GM19238 (cell line): ENCODE data around the gene SMPD3.

ENCODE experiments used
- DNase-seq: peaks from one replicate; pipeline ENCODE4 v3.0.0; 2011; ENCODE audit warnings: low spot score; ENCODE audit not compliant: insufficient read length

Gene SMPD3

DNA sequence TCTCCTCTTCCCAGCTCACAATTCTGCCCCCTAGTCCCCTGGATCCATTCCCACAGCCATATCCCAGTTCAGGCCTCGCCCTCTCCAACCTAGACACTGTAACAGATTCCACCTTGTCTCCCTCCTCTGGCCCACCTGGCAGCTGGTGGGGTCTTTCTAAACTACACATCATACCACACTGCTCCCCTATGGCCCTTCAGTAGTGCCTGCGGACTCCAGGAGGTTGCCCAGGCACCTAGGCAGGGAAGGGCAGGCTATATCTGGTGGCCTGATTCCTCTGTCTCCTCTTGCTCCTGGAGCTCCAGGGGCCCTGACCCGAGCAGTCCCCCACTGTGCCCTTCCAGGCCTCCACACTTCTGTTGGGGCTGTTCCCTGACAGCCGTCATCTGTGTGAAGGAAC lies 64.5 kb downstream of the SMPD3 start:
- DNase-seq, result no peak

DNA sequence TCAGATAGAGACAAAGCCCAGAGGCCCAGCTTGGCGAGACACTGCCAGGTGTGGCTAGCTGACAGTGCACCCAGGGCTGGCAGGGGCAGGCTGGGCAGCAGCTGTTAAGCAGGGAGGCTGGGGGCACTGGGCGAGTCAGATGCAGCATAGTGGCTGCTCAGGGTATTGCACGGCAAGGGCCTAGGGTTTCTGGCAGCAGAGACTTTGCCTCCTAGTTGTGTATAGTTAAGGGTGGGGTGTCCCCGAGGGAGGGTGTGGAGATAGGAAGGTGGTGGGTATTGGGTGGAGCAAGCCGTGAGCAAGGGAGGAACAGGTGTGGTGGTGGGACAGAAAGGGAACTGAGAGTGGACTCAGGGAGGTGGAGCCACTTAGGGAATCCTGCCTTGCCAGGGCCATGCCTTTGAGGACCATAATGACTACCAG lies 66.0 kb downstream of the SMPD3 start:
- peak; percentile 60 for DNase-seq

DNA sequence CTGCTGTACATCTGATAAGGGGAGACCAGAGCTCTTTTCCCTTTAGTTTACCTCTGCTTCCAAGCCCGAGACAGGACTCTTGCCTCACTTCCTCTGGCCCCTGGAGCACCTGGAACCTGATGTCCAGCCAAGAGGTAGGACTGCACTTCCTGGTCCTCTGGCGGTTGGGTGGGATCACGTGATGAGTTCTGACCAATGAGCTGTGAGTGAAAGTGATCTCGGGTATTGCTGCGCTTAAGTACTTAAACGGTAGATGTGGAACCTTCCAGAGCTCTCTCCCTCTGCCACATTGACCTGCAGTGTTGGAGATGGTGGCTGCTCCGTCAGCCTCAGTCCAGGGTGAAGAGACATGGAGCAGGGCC lies 67.0 kb downstream of the SMPD3 start:
- DNase-seq, result no peak

DNA sequence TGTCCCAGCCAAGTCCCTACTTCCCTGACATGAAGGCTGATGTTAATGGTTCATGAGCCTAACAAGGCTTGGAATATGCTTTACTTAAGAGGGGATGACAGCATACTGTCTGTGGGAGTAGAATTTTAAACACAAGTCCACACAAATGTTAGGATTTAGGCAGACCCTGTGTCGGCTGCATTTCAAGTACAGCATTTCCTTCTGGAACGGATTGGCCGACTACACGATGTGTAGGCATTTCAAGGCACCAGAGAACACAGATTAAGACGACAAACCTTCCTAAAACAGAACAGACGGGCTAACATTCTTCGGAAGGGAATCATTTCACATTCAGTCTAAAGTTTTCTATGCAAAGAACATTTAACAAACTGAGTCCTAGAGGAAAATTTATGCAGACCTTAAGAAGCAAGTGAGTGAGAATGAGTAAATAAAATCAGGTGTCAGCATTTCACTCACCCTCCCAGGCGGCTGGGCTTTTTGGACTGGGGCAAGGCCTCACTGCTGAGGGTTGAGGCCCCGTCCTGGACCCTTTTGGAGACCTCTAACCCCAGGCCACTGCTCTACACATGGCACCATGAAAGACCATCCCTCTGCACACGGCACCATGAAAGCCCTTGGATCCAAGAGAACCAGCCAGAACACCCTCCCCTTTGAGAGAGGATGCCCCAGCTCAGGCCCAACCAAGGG lies 67.5 kb downstream of the SMPD3 start:
- no peak for DNase-seq

DNA sequence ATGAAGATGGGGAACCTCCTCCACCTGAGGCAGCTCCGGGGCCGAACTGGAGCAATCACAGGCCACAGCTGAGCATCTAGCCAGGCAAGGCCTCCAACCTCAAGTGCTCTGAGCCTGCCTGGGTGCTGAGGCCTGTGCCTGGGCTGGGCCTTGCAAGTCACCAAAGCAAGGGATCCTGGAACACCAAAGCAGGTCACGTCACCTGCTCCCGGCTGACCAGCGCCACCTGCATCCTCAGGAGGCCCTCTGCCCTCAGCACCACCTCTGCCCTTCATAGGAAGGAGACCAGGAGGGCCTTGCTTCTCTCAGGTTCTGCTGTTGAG lies 68.0 kb downstream of the SMPD3 start:
- no peak for DNase-seq

DNA sequence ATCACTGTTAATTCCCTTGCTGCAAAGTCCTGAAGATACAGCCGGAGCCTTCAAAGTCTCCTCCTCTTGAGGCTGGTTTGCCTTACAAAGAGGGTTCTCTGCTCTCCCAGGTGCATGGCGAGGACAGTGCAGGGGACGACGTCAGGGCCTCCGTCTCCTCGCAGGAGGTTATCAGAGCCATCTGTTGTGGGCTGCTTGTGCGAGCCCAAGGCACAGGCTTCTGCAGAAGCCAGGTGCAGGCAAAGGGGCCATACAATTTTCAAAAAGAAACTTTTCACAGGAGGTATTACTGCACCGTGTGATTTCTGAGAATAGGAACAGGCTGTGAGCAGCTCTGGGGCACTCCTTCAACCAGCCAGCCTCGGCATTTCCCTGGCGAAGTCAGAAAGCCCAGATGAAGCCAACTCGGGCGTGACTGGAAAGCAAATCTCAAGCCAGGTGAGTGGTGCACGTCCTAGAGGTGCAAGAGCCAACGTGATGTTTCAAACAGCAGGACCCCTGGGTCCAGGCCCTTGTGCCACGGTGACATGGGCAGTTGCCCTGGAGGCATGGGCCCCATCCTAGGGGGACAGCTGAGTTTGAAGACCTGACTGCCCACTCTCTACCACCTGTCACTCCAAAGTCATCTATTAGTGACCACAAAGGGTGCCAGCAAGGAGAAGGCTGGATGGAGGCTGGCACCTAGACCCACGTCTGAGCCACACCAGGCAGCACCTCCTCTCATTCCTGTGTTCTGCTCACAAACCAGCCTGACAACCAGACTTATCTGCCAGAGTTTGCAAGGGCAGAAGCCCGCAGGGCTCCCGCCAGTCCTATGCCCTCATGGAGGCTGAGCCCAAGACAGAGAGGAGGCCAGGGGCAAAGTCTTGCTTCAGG lies 68.6 kb downstream of the SMPD3 start:
- no peak for DNase-seq

DNA sequence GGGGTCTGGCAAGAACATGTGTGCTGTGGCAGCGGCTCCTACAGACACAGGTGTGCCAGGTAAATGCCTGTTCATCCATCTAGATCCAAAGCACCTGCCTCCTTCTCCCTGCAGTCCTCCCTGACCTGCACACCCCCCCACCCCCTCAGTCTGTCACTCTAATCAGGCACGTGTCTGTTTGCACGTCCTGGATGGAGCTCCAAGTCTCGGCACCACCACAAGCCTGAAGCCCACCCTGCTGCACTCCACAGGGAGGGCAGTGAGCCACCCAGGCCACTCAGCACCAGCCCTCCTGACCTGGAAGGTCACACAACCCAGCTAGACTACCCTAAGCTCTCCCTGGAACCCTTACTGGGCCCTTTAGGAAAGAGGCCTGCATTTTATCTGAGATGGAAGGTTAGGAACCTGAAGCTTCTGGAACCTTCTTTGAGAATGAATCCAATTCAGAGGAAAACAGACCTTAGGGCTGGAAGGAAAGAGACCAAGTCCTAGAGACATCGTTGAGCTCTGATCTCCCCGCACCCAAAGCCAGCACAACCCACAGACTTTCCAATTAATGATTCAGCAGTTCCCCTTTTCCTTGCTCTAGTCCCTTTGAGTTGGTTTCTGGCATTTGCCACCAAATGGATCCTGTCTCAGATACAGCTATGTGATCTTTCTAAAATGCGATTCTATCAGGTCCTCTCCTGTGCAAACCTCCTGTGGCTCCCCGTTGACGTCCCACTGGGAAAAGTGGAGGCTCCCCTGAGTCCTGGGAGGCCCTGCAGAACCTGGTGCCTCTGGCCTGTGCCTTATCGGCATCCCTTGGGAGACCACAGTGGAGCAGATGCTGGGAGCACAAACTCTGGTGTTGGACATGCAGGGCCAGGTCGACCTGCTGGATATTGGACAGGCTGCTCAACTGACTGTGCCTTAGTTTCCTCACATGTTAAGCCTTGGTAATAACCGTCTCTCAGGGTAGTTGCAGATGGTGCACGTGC lies 69.6 kb downstream of the SMPD3 start:
- no peak for DNase-seq

DNA sequence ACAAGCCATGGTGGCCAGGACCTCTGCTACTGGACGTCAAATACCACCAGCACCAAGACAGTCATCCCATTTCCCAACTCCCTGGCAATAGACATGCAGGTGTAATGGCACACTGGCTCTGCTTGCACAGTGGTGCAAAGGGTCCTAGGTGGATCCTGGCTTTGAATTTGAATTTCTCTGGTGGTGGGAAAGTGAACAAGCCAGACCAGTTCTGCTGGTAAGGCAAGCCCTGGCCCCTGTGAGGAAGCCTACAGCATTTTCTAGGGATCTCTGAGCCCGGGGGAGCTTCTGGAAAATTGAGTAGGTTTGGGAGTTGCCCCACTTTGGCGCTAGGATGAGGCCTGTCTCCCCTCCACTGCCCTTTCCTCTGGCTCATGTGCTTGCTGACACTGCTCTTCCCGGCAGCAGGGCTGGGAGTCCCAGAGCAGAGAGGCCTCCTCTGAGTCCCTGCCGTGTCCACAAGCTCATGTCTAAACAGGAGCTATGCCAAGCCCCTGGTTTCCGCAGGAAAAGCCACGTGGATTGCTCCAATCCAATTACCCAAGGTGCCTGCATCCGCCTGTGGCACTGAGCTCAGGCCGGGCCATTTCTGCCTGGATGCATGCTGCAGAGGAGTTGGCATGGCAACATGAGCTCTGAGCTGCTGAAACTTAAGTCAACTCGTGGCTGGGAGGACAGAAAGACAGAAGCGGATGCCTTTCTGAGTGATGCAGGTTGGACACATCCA lies 70.5 kb downstream of the SMPD3 start:
- no peak for DNase-seq

DNA sequence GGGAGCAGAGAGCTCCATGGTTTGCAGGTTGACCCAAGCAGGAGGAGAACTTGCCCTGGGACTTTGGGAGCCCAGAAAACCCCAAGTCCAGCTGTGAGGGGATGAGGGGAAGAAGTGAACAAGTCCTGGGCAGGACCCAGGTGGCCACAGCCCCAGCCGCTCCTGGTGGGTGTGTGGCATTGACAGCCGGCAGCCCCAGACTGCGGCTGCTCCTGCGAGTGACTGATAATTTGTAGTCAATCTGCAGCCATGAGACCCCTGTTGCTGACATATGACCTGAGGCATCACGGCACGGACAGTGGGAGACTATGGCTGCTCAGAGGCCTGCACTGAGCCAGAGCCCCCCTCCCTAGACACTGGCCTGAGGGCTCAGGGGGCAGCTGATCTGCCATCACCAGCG lies 71.1 kb downstream of the SMPD3 start:
- no peak for DNase-seq

DNA sequence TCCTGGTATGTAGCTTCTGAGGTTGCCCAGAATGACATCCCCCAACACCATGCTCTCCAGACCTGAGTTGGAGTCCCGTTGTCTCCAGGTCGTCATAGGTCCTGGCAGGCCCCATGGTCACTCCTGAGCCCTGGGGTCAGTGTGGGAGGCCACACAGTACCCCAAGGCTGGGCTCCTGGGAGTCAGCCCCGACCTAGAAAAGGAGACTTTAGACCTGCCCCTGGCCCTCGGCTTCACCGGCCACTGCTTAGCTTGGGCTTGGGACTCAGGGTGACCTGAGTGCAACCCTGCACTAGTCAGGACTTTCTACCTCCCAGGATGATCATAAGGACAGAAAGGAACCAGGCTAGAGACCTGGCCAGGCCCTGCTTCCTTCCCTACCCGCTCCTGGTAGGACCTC lies 71.7 kb downstream of the SMPD3 start:
- DNase-seq, result no peak

DNA sequence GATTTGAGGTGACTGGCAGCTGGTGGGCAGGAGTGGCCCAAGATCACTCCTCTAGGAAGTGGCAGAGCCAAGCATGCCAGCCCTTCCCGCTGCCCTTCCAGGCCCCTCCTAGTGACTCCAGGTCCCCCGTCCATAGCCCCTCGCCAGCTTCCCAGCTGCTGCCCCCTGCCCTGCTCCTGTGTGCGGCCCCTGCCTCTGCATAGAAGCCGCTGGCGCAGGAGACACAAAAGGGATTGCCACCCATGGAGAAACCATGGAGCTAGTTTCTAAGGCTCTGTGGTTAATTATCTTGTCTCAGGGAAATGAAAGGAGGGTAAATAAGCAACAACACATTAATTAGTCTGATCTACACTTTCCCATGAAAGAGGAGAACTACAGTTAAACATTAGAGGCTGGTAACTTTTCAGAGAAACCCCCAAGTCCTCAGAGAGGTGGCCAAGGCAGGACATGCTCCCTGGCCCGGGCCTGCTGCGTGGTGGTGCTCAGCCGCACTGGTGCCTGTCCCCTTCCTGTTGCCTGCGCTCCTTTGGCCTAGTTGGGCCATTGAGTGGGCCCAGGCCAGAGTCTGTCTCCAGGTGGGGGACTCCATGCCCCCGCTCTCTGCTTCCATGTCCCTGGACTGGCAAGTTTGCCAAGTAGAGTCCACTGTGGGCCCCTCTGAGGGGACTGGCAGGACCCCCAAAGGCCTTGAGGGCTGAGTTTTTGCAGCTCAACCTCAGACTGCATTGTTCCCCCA lies 72.3 kb downstream of the SMPD3 start:
- no peak for DNase-seq

DNA sequence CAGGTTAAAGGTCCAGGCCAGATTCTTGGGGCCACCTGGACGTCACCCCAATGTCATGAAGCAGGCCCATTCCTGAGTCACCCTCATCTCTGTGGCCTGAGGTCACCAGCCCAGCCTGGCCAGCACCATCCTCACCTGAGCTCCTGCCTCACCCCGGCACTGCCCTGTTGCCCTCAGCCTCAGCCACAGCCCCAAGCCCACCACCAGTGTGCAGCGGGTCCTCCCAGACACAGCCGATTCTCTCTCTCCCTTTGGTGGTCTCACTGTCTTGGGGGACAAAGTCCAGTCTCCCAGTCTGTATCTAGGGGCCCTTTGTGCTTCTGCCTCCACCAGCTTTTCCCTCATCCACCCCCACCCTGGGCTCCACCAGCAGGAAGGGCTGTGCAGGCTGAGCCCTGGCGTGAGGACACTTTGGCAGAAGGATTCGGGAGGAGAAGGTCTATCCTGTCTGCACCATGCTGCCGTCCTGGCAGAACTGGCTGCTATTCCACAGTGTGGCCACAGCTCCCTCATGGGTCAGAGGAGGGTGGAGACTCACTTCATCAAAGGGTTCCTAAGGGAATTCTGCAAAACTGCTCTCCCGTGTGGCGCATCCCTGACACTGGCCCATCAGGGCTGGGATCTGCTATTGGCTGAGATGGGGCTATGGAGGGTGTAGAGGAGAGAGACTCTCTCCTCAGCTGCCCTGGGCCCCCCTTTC lies 73.2 kb downstream of the SMPD3 start:
- DNase-seq, result no peak

DNA sequence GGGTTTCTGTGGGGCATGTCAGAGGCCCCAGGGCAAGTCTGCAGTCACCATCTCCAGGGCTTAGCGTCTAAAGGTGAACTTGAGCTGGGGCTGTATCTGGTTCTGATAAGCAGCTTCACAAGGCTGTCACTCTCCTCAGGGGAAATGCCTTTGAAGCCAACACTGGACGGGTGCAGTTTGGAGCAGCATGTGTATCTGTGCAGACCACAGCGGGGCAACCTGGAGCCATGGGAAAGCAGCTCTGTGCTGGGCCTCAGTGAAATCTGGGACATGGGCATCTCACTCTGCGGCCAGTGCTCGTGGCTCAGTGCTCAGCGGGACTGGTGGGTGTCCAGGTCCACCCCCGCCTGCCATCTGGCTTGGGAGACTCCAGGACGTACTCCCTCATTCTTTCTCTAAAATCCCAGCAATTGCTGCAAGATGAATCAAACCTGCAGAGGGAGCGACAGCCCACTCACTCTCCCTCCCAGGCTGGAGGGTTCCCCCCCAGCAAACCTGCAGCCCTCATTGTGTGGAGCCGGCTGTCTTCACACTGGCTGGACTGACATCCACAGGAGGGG lies 74.0 kb downstream of the SMPD3 start:
- no peak for DNase-seq

DNA sequence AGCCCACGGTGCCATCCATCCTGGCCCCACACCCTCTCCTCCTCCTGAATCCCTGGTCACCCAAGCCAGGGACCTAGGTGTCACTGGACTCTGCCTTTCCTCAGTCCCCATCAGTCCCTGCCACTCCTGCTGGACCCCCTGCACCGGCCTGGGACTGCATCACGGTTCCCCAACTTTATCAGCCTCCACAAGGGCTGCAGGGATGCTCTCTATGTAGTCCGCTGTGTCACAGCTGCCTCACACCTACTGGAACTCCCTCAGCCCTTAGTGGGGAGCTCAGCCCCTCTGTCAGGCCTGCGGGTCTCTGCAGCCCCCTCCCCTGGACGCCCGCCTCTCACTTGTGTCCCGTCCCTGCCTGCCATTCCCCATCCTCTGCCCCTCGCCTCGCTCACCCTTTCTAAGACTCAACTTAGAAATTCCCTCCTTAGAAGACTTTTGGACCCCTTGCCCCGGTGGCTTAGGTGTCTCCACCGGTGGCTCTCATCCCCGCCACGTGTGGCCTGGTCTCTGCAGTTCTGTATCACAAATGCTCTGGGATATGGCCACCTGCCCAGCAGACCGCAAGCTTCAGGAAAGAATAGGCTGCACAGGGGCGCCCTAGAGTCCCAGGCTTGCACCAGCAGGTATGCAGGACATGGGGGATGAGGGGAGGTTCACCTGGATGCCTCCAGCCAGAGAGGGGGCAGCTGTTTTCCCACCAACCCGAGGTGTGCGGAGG lies 74.6 kb downstream of the SMPD3 start:
- no peak for DNase-seq

DNA sequence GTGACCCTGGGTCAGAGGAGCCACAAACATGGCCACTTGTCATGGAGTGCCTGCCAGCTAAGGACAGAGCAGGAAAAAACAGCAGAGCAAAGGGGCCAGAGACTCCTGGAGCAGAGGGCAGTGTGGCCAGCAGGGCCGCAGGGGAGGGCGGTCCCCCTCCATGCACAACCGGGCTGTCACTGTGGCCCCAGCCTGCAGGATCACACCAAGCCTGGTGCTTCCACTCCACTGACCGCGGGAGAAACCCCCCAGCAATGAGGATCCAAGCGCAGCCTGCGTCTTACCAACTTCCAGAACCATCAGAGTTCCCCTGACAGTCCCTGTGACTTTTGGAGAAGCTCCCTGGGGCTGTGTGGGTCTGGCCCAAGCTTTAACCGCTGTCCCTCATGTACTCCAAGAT lies 75.5 kb downstream of the SMPD3 start:
- no peak for DNase-seq

DNA sequence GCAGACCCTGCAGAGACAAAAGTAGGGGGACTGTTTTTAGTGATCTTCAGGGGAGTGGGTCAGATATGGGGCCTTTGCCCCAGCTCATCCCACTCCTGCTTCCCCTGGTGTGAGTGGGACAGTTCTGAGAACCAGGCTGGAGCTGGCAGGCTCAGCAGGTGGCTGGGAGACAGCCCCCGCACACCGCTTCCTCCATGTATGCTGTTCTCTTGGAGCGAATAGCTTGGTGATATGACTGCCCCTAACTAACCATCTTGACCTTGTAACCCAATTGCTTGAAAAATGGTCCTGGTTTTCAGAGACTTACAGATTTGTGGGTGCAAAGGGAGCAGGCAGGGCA lies 76.0 kb downstream of the SMPD3 start:
- DNase-seq, result no peak

DNA sequence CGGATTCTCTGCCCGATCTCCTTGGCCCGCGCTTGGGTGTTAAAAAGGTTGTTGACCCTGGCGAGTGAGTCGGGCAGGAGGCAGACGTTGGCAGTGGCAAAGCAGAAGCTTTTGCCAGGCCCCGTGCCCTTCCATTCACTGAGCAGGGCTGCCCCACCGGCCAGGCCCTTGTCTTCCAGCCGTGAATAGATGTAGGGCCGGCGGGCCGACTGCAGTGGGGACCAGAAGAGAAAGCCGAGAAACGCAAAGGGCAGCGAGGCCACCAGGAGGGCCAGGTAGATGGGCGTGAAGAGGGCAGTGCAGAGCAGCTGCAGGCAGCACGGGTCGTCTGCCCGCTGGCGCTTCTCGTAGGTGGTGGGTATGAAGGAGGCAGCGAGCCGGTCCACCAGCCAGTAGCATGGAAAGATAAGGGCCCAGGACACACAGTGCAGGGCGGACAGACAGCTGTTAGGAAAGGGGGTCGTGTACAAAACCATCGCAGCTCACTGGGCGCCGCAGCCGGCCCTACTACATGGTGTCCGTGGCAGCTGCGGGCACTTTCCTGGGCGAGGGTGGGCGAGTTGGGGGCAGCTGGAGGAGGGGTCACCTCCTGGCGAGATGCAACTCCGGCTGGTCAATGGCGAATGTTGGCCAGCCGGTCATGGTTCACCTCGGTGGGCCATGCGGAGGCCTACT lies 76.5 kb downstream of the SMPD3 start:
- DNase-seq, result no peak

DNA sequence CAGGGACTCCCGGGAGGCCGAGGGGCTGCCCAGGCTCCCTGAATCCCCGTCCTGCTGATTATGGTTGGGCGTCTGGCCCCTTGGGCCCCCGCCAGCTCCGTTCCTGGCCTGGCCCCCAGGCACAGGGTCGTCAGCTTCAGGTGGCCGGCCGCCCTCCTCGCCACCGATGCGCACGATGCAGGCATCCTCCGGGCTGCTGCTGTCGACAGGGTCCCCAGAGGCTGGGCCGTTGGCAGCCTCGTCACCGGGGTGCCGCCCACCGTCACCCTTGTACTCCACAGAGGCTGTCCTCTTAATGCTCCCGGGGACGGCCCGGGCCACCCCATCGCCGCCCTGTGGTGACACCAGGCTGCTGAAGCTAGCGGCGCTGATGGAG lies 77.0 kb downstream of the SMPD3 start:
- DNase-seq, result no peak
